Vagina (tissue), 2 donors: Measurements from ENCODE around the gene OGDHL.

Experiments
- CTCF ChIP-seq, 3 experiments: fragments of 450-650 bp in 2 of 3; fragments of 200-600 bp in 1 of 3; sonication (generic) in 1 of 3; IDR thresholded peaks; one replicate each; pipeline ENCODE4 v1.5.1; 2017 to 2019; ENCODE audit warnings: antibody characterized with exemption in 3 of 3, mild to moderate bottlenecking in 2 of 3, moderate library complexity in 2 of 3
- POLR2A ChIP-seq, 2 donors: fragments of 450-650 bp; IDR thresholded peaks; one replicate each; pipeline ENCODE4 v1.6.1; 2017; ENCODE audit warnings: antibody characterized with exemption in 2 of 2, mild to moderate bottlenecking in 2 of 2, moderate library complexity in 2 of 2

- no peak for TF ChIP-seq POLR2A (IDR thresholded peaks at IDR 0.05)
- no peak for TF ChIP-seq CTCF (IDR thresholded peaks at IDR 0.05)
Observed at GRCh38 chr10:49762566-49762877, 399 bp upstream of the OGDHL start.
